ENCODE measurements around the gene RANGRF. TPM values are rescaled to one million over a fixed set of nuclear protein-coding genes. Genes with fewer than 3 reads are reported as not detected.

The RANGRF gene
- total and polyA plus RNA-seq, 9 of the 15 experiments (the other 6 are each of a cell fraction or from before 2014, with no cell fraction given), result 7.6 to 60.0 (median 16.0) TPM

- Histone ChIP-seq H3K9me1 (ENCODE audit: control insufficient read depth, insufficient read depth, low read length) (no peaks in the 10 kb centered on the region), H2AFZ (ENCODE audit: low read depth, low read length) (peak overlapping the region; percentile 59), H3K36me3 (ENCODE audit: control insufficient read depth, insufficient read depth, low read length) (no peaks in the 10 kb centered on the region), H4K20me1 (replicated peaks; ENCODE audit: control insufficient read depth, insufficient read depth, low read length) (no peaks in the 10 kb centered on the region), H3K79me2 (ENCODE audit: control insufficient read depth, insufficient read depth, low read length) (no peaks in the 10 kb centered on the region), H3K4me3 (no peak overlapping the region), H3K4me1 (replicated peaks in 1 of 2; ENCODE audit: control insufficient read depth in 2 of 2, insufficient read depth in 2 of 2, low read length in 2 of 2) (peaks cover 4 to 11% of the 10 kb centered on the region in 2 experiments; a peak in 4 of 5 replicates), H3K9me3 (replicated peaks; ENCODE audit: control insufficient read depth, insufficient read depth, low read depth, low read length) (no peaks in the 10 kb centered on the region), H3K4me2 (ENCODE audit: insufficient read depth, low read length) (peak overlapping the region; percentile 39), H3K27me3 (ENCODE audit: control insufficient read depth in 2 of 2, insufficient read depth in 2 of 2, low read length in 2 of 2) (no peaks in the 10 kb centered on the region), H3K27ac (ENCODE audit: extremely low read depth, low read depth, low read length) (no peak overlapping the region), H3K9ac (ENCODE audit: insufficient read depth in 1 of 2, low read depth in 2 of 2, low read length in 2 of 2) (peak overlapping the region in 1 of 2 experiments; percentile 48; a peak in 1 of 4 replicates)
- ATAC-seq (peak; percentile 72), DNase-seq (ENCODE audit: extremely low read depth in 1 of 4, low spot score in 3 of 4) (no peak), FAIRE-seq (no peak)
- intact Hi-C loops (cut with micrococcal nuclease), result loop anchor here (5.0 kb wide), 1 partner anchor 44 kb away; the partner anchor contains the start of gene RPL26
- BruUV-seq (replicated peaks), result no TSS peak
- 7% methylated on average over 11 of the region's 11 CpGs for WGBS (ENCODE audit: insufficient coverage, low coverage, missing lambda C conversion rate)
- CTCF ChIA-PET (ENCODE audit: low intra/inter-chr PET ratio), result no interaction called here
- POLR2A ChIA-PET, result interaction anchor here (0.5 to 1.6 kb wide), 10 partner anchors 8 to 1176 kb away, joined by 3 to 7 read pairs (median 3); partner anchors contain the start of genes KRABD2 and PER1
- in situ Hi-C loops (cut with MboI), result no loop called here
- TF ChIP-seq E2F6 (IDR thresholded peaks at IDR 0.05; ENCODE audit: borderline replicate concordance in 1 of 2, extremely low read depth in 1 of 2, insufficient read depth in 1 of 2, insufficient read length in 1 of 2, low read depth in 1 of 2, low read length in 1 of 2, poor library complexity in 1 of 2, severe bottlenecking in 1 of 2) (peak in 1 of 2 experiments; percentile 39), SMARCE1 (IDR thresholded peaks at IDR 0.05) (peak; percentile 38; the same call in 1 of the 2 replicates), SMAD4 (CRISPR knock-in tag; conservative IDR thresholded peaks at IDR 0.05) (no peak), ZNF655 (CRISPR knock-in tag; IDR thresholded peaks at IDR 0.05) (no peak), ATF1 (CRISPR knock-in tag; IDR thresholded peaks at IDR 0.05) (no peak), ATF1 (tag; IDR thresholded peaks at IDR 0.05) (peak; percentile 48; the same call in 1 of the 2 replicates), TAF15 (IDR thresholded peaks at IDR 0.05; ENCODE audit: low read depth, low read length) (no peak), SRF (CRISPR knock-in tag; IDR thresholded peaks at IDR 0.05) (0 out of 4 replicates have a peak, but pooled peaks of 1 of the 2 experiments have one; percentile 18), ATF3 (IDR thresholded peaks at IDR 0.05) (peak; percentile 35; the same call in 1 of the 2 replicates), ATF3 (CRISPR knock-in tag; conservative IDR thresholded peaks at IDR 0.05) (no peak), CTBP1 (IDR thresholded peaks at IDR 0.05; ENCODE audit: borderline replicate concordance) (peak; percentile 62), RCOR1 (IDR thresholded peaks at IDR 0.05; ENCODE audit: borderline replicate concordance in 1 of 2, low read depth in 2 of 2, low read length in 2 of 2) (0 out of 4 replicates have a peak, but pooled peaks of 1 of the 2 experiments have one; percentile 22), L3MBTL2 (IDR thresholded peaks at IDR 0.05) (peak; percentile 93), CREM (IDR thresholded peaks at IDR 0.05; ENCODE audit: low read depth) (0 out of 2 replicates have a peak, but pooled peaks have one; percentile 28)
Measured at GRCh38 chr17:8337802-8338752, 49.6 kb downstream of the RANGRF start.

Measured in K562 (cell line).